ENCODE results near the gene DVL1. TPM values are rescaled to one million over a fixed set of nuclear protein-coding genes. Genes with fewer than 3 reads are reported as not detected.

DVL1 gene
- total and polyA plus RNA-seq, 2 of the 13 experiments (the other 11 are each of a cell fraction or from before 2014, with no cell fraction given), result 30.8 to 60.4 TPM

- ChIA-PET CTCF (ENCODE audit: low intra/inter-chr PET ratio, low total read pairs) (no interaction called here), POLR2A (no interaction called here)
- FAIRE-seq (no peak), ATAC-seq (no peak), DNase-seq (ENCODE audit: low spot score) (no peak)
- Histone ChIP-seq H4K20me1 (ENCODE audit: insufficient read depth, low read length) (peaks cover 10% of the 10 kb centered on the region; the same call in 1 of the 2 replicates), H3K4me3 (replicated peaks in 1 of 3; ENCODE audit: insufficient read depth in 1 of 3, low read depth in 2 of 3, low read length in 3 of 3) (no peak overlapping the region), H3K9me3 (ENCODE audit: low read length) (no peaks in the 10 kb centered on the region), H3K9ac (ENCODE audit: insufficient read depth, low read depth, low read length) (no peak overlapping the region), H3K4me1 (ENCODE audit: insufficient read depth, low read length) (peaks cover 21% of the 10 kb centered on the region), H3K27ac (ENCODE audit: extremely low read length, insufficient read depth, low read length) (no peak overlapping the region), H3K36me3 (replicated peaks in 1 of 2; ENCODE audit: control insufficient read depth in 1 of 2, insufficient read depth in 2 of 2, low read length in 2 of 2) (peaks cover 7 to 31% of the 10 kb centered on the region in 2 experiments; a peak in 4 of 5 replicates), H3K27me3 (ENCODE audit: control insufficient read depth in 1 of 2, insufficient read depth in 2 of 2, low read length in 2 of 2) (no peaks in the 10 kb centered on the region), H2AFZ (ENCODE audit: low read length) (no peak overlapping the region), H3K79me2 (ENCODE audit: insufficient read depth, low read length) (peaks cover 48% of the 10 kb centered on the region), H3K4me2 (ENCODE audit: low read depth, low read length) (no peak overlapping the region)
- WGBS (ENCODE audit: low lambda C conversion rate), result 100% methylated on average over 2 of the region's 23 CpGs
- BruUV-seq (replicated peaks), result no TSS peak
- intact Hi-C loops (cut with micrococcal nuclease; ENCODE audit: unreplicated experiment), result no loop called here
- TF ChIP-seq RBFOX2 (IDR thresholded peaks at IDR 0.05; ENCODE audit: low read depth, low read length) (peak; percentile 46; the same call in 1 of the 2 replicates), ZC3H13 (CRISPR knock-in tag; IDR thresholded peaks at IDR 0.05) (no peak), FOSL1 (CRISPR knock-in tag; IDR thresholded peaks at IDR 0.05; ENCODE audit: borderline replicate concordance) (no peak), JARID2 (CRISPR knock-in tag; IDR thresholded peaks at IDR 0.05; ENCODE audit: insufficient replicate concordance) (no peak), NONO (IDR thresholded peaks at IDR 0.05) (no peak), NONO (CRISPR knock-in tag; conservative IDR thresholded peaks at IDR 0.05) (no peak), AGO1 (IDR thresholded peaks at IDR 0.05; ENCODE audit: low read depth, low read length, poor library complexity, severe bottlenecking) (peak; percentile 3), MTERF4 (CRISPR knock-in tag; IDR thresholded peaks at IDR 0.05) (no peak), AGO2 (optimal IDR thresholded peaks at IDR 0.05; ENCODE audit: low read depth, low read length) (peak; percentile 2)
- in situ Hi-C loops (cut with HindIII; ENCODE audit: extremely low pct_ligation_motif_present, low pct_unique_long_range_greater_than_20kb), result no loop called here
These were observed 28.4 kb downstream of the DVL1 start for GRCh38 chr1:1320666-1321448.

Measured in HepG2 (cell line).